NCI-H345 treated with DMSO at 0.1 percent for 48 hours (cell line): ENCODE data around the gene PHF5A.
"Not testable (repeated sequence)": the region's sequence is repeated elsewhere in the genome, so short reads cannot be mapped to it uniquely, and the experiment has no call there.

Experiments used
- DNase-seq: peaks from one replicate; lab custom pipeline; 2025; ENCODE audit not compliant: unreplicated experiment; lab: John Stamatoyannopoulos, UW

Gene PHF5A

DNA sequence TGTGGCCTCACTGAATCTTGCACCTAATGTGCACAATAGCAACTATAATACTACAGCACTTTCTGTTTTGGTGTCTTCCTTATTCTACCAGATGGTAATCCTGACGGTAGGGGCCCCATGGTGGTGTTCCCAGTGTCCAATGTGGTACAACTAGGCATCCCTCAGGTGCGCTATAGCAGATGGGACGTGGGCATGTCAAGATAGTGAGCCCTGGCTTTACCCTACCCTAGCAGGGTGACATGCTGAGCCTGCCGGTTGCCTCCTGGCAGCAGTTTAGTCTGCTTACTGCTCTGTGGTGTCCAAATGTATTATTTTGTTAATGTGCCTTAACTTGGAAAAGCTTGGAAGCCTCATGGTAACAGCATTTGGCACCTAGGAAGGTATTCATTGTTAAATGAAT, 19.6 kb upstream of the PHF5A start:
- DNase-seq, result no peak

DNA sequence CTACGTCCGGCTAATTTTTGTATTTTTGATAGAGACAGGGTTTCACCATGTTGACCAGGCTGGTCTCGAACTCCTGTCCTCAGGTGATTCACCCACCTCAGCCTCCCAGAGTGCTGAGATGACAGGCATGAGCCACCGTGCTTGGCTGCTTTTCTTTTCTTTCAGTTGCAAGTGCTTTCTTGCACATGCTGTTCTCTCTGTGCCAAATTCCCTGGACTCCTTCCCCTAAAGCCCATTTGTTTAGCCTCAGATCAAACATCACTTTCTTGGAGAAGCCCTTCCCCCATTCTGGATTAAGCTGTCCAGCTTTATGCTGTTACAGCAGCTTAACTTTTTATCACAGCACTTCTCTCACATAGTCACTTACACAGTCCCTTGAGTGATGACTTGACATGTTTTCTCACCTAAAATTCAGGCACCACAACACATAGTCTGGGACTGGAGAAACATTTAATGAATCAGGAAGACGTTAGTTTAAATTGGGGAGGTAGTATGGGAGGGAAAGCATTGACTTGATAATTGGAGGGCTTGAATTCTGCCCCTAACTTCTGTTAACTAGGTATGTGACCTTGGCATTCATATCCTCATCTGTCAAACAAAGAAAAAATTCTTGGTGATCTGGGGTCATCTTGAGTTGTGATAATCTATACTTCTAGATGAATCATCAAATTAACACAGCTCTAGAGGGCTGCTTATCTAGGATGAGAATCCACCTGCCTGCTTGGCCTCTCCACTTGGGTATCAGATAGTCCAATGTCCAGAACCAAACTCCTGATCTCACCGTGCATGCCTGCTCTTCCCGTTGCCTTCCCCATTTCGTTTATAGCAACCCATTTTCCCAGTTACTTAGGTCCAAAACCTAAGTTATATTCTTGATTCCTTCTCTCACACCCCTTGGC, 18.8 kb upstream of the PHF5A start:
- DNase-seq, result no peak

DNA sequence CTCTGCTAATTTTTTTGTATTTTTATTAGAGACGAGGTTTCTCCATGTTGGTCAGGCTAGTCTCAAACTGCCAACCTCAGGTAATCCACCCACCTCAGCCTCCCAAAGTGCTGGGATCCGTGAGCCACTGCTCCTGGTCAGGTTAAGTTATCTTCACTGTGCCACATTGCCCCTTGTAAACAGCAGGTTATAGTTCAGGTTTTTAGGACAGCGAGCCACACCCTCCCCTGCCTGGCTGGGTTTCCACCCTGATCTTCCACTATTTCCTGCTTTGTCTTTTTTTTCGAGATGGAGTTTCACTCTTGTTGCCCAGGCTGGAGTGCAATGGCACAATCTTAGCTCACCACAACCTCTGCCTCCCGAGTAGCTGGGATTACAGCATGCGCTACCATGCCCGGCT, 16.5 kb upstream of the PHF5A start:
- no peak for DNase-seq

DNA sequence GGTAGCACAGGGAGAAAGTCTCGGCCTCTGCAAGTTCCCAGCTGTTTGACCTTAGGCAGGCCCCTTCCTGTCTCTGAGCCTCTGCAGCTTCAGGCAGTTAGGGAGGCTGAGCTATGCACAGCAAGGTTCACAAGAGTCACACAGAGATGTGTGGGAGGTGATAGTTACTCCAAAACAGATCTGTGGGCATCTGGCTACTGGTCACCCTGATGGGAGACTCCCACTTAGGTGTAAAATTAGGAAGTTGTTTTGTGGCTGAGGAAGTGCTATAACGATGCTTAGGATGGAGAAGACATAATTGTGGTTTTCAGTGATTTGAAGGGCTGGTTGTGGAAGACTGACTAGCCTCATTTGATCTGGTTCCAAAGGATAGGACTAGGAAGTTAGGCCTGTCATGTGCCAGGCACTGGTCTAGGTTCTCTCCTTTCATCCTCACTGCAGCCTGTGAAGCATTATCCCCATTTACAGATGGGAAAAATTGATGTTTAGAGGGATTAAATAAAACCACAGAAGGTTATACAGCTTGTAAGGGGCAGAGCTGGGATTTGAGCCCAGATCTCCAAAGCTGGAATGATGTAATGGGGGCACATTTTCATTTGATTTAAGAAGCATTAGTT, 13.9 kb upstream of the PHF5A start:
- DNase-seq, result no peak

DNA sequence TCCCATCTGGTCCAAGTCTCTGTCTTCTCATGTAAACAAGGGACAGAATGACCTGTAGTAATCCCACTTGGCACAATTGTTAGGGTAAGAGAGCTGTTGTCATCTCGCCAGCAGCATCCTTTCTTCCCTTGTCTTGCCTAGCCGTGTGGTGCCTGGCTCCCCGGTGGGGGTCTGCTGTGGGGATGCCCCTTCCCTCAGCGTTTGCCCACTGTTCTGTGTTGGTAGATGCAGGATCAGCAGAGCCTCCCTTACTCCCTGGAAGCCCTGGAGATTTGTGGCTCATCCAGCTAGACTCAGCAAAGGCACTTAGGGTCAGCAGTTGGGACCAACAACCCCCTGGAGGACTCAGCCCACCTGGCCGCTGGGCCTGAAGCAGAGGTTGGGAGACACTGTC, 13.4 kb upstream of the PHF5A start:
- no peak for DNase-seq

DNA sequence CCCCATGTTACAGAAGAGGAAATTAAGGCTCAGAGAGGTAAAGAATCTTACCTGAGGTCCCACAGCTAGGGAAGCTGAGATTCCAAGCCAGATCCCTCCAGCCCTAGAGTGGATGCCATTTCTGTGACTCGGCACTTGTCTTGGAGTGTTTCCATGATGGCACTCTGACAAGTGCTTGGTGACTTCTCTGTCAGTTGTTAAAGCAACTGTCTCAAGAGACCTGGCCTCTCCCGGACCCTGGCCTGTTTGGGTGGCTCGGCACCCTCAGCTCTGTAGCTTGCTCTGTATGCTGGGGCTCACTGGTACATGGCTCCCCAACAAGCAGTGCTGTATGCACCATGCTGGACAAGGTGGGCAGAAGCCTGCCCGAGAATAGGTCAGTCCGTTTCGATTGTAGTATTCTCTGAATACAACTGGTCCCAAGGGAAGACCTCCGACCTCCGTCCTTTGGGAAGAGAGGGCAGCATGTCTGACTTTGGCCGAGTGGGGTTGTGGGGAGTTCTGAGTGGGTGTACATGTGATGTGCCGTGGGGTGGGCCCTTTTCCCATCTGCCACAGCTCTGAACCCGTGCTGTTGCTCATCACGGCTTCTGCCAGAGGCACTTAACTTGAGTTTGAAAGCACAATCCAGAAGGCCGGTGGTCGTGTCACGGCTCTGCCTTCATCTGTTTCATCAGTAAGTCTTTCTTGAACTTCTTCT, 12.8 kb upstream of the PHF5A start:
- DNase-seq, result no peak

DNA sequence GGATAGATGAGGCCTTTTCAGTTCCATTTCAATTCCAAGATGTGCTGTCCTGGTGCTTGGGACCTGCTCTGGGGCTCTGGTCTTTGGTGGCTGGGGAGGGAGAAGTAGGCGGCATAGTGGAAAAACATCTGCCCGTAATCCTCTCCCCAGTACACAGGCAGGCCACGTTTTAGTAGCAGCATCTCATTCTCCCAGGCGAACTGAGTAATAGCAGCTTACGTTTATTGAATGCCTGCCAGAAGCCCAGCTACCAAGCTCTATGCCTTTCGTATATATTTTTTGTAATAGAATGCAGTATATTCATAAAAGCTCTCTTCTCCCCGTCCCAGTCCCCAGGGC, 11.9 kb upstream of the PHF5A start:
- DNase-seq, result no peak

DNA sequence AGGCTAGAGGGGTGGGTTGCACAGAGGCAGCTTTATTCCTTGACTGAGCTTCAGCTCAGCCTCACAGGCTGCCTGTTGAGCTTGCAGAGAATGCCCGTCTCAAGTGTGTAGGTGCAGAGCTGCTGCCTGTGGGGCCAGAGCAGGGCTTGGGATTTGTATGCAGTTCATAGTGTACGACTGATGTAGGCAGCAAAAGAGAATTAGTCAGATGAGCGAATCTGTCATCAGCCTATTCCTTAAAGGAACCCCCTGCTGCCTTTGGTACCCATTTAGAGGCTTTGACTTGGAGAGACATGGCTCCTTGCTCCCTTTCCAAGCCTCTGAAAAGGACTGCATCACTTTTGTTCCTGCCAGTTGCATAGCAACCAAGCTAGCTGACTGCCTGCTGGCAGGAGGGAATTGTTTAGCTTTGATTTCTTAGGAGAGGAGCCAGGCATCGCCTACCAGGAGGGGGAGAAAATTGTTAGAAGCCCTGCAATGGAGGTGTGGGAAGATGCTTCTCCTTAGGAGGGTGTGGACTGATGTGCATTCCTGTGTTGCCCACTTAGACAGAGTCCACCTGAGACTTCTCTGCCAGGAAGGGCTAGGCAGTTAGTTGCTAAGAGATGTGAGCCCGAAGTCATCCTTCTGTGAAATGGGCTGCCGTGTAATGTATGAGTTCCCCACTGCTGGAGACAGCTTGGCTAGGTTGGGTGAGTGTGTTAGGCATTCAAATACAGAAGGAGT, 11.3 kb upstream of the PHF5A start:
- DNase-seq, result no peak

DNA sequence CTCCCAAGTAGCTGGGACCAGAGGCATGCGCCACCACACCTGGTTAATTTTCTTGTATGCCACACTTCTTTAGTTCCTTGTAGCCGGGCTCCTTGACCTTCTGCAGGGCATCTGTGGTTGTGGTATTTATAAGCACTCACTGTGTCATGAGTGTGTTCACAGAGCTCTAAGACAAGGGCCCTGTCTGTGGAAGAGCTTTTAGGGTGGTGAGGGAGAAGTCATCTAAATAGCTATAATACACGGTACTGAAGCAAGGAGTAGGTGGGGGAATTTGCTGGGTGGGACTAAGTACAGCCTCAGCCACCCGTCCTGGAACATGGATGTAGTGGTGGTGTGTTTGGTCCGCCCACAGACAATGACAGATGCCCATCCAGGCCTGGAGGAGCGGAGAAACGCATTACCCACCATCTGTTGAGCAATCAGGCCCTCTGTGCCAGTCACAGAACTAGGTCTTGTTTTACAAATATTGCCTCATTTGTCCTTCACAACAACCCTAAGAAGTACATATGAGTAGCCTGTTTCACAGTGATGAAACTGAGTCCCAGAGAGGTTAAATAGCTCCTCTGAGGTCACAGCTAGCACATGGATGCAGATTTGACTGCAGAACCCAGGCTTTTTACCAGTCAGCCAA, 10.5 kb upstream of the PHF5A start:
- DNase-seq, result no peak

DNA sequence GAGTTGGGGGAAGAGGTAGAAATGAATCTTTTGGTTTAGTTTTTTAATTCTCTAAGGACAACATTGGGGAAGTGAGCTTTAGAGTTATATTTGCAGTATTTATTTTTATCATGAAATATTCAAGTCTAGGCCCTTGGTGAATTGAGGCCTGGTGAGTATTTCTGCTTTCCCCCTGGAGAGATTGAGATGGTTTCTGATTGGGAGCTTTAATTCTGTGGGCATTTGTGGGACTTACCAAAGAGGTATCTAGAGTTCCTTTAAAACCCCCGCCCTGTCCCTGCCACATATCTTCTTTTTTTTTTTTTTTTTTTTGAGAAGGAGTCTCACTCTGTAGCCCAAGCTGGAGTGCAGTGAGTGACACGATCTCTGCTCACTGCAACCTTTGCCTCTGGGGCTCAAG, 10.0 kb upstream of the PHF5A start:
- no peak for DNase-seq

DNA sequence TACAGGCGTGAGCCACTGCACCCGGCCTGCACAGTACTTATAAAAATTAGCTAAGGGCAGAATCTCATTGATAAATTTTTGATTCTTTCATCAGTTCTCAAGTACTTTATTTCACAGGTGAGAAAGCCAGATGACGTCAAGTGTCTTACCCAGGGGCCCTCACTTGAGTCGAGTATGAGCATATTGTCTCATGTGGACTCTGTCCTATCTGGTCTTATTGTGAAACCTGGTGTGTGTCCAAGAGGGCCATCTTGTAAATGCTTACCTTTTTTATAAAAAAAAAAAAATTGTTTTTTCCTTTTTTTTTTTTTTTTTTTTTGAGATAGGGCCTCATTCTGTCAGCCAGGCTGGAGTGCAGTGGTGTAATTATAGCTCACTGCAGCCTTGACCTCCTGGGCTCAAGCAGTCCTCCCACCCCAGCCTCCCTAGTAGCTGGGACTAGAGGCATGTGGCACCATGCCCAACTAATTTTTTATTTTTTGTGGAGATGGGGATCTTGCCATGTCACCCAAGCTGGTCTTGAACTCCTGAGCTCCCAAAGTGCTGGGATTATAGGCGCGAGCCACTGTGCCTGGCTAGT, 6.5 kb upstream of the PHF5A start:
- no peak for DNase-seq

DNA sequence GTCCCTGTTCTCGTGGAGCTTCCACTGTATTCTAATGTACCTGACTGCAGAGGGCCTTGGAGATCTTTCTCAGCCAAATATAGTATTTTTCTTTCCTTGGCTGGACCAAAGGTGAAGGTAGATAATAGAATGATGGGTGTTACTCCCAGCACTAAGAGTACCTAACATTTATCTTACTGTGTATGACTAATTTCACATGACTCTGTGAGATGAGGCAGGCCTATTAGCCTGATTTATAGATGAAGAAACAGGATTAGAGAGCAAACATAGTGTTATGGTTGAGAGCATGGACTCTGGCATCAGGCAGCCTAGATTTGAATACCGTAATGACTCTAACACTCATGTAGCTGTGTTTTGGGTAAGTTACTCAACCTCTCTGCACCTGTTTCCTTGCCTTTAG, 3.1 kb upstream of the PHF5A start:
- DNase-seq, result no peak

DNA sequence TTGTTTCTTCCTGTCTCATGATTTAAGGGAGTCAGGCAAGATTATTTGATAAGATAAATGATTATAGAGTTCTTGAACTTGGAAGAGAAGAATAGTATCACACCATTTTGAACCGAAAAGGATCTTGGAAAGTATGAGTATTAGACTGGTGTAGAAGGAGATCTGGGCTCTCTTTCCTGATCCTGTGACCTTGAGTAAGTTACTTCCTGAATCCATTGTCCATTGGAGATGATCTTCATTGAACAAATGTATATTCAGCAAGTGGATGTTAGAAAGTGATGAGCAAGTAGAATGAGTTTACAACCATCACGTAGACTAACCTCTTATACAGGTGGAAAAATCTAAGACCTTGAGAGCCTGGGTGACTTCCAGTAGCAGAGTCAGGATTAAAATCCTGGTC, 2.4 kb upstream of the PHF5A start:
- no peak for DNase-seq

DNA sequence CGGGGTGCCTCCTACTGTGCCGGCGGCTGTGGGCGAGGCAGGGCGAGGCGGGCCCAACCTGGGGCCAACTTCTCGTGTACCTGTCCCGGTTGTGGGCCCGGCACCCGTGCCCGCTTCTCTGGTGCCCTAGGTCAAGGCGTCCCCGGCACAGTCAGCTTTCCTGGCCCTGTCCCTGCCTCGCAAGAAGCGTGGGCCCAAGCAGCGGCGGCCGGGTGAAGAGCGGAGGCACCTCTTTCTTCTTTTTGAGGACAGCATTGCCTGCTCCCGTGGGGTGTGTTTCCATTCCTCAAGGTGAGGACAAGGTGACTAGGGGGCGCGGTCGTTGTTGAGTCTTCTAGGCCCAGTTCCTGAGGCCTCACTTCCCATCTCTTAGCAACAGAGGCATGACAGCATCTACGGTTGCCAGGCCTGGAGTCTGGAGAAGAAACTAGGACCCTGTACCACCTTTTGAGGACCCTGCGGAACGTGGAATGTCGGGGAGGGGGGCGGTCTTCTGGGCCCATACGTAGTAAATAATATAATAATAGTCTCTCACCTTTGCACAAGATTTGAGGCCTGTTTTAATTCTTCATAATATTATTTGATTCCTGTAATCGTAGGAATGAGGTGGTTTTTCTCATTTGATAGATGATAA, 843 bp upstream of the PHF5A start:
- DNase-seq, result no peak

DNA sequence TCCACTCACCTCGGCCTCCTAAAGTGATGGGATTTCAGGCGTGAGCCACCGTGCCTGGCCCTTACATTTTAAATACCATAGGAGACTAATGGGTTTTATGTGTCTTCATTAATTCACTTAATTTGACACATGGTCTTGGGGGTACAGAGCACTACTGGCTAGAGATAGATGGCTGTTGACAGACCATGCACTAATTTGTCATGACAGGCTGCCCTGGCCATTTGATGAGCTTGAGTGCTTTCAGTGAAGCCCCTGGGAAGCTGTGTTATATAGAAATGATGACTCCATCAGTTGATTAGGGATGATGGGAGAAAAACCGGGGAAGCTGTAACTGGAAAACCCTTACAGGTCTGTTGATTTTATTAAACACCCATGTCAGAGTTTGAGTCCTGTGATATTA, 6.6 kb downstream of the PHF5A start:
- DNase-seq, result no peak

DNA sequence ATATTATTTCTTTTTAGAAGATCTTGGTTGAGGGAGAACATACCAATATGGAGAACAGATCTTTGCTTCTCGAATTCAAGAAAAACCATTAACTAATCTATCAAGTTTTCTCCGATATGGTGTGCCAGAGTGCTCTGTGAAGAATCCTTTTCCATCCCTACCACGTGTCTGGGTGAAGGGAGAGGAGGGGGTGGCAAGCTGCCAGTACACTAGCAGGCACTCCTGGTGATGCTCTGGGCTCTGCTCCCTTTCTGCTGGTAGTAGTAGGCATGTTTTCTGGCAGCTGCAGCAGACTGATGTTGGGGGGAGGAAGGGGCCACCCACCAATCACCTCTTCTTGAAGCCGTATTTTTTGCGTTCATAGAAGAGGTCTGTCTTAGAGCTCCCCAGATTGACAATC, 8.4 kb downstream of the PHF5A start:
- not testable (repeated sequence) for DNase-seq

DNA sequence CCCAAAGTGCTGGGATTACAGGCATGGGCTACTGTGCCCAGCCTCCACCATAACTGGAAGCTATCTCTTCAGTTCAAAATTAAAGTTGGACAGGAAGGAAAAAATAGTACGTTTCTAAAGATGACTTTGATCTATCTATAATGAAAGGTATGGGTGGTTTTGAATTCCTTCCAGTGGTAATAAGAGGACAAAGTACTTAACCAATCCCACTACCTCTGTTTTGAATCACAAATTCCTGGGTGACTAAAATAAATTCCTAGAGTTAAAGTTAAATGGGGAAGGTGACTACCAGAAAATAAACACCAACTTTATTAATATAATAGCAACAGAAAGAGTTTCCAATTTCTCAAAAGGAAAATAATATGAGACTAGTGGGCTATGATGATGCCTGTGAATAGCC, 9.1 kb downstream of the PHF5A start:
- DNase-seq, result no peak

DNA sequence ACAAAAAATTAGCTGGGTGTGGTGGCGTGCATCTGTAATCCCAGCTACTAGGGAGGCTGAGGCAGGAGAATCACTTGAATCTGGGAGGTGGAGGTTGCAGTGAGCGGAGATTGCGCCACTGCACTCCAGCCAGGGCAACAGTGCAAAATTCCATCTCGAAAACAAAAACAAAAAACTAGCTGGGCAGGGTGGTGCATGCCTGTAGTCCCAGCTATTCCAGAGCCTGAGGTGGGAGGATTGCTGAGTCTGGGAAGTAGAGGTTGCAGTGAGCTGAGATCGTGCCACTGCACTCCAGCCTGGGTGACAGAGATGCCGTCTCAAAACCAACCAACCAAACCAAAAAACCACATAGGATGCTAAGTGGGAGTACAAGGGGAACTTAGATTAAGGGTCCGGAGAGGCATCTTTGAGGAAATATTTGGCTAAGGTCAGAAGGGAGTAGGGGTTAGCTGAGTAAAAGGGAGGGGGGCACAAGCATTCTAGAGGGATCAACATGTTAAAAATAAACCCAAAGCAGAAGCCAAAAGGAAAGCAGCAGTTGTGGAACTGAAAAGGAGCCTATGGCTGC, 10.2 kb downstream of the PHF5A start:
- no peak for DNase-seq

DNA sequence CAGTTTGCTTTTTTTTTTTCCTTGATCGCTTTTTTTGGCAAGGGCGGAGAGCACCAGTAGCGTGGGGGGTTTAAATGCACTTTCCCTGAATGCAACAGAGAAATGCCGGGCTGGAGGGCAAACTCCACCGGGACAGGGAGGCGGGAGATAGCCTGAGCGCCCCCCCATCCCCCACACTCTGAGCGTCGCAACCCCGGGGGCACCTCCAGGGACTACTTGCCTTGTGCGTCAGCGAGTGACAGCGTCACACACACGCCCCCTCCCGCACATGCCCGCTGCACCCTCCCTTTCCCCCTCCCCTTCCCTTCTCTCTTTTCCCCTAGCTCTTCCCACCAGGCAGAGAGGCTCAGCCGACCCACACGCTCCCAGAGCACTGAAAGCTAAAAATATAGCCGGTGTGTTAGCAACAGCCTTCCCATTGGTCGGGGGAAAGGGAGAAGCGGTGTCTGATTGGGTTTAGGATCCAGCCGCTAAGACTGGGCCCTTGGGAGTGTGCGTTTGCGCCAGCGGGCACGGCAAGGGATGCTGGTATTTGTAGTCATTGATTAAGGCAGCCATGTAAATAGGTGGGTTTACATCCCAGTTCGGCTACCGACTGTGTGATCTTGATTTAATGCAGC, 20.2 kb downstream of the PHF5A start:
- peak; percentile 92 for DNase-seq
